GM13977 (cell line): ENCODE measurements around the gene ZDHHC3.

Experiments
- DNase-seq: peaks from one replicate; pipeline ENCODE4 v3.0.0; 2012; ENCODE audit warnings: low spot score
- in situ Hi-C: fragments of 300-500 bp; cut with MboI; formaldehyde crosslinking; loops from one replicate; pipeline ENCODE4 v1.12.0; 2022; ENCODE audit warnings: low sequenced_read_pairs, low pct_unique_long_range_greater_than_20kb, mixed read lengths, inconsistent platforms; ENCODE audit not compliant: unreplicated experiment
- TF ChIP-seq, protein P1 (sequence below): IDR thresholded peaks from 2 replicates; pipeline ENCODE4 v1.5.1; 2012; ENCODE audit warnings: mild to moderate bottlenecking, control low read depth; ENCODE audit not compliant: insufficient read depth; ENCODE audit errors: extremely low read depth, missing control alignments

The ZDHHC3 gene

DNA sequence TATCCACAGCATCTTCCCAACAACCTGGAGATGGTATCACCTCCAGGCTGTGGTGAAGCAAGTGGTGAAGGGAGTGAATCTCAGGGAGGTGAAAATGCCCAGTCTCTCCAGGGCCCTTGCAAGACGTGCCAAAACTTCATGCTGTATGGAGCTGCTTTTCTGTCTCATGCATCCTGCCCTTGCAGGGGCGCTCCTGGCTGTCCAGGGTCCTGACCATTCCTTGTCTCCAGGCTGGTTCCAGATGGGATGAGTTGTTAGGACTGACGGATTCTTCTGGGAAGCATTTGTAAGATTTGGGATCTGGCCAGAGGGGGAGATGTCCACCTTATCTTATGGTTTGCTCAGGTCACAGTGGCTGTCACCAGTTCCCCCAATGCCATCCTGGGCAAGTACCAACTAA lies 85.7 kb downstream of the ZDHHC3 start:
- TF ChIP-seq, protein P1, sequence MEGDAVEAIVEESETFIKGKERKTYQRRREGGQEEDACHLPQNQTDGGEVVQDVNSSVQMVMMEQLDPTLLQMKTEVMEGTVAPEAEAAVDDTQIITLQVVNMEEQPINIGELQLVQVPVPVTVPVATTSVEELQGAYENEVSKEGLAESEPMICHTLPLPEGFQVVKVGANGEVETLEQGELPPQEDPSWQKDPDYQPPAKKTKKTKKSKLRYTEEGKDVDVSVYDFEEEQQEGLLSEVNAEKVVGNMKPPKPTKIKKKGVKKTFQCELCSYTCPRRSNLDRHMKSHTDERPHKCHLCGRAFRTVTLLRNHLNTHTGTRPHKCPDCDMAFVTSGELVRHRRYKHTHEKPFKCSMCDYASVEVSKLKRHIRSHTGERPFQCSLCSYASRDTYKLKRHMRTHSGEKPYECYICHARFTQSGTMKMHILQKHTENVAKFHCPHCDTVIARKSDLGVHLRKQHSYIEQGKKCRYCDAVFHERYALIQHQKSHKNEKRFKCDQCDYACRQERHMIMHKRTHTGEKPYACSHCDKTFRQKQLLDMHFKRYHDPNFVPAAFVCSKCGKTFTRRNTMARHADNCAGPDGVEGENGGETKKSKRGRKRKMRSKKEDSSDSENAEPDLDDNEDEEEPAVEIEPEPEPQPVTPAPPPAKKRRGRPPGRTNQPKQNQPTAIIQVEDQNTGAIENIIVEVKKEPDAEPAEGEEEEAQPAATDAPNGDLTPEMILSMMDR, result no peak
- DNase-seq, result no peak
- in situ Hi-C loops, result no loop called here

DNA sequence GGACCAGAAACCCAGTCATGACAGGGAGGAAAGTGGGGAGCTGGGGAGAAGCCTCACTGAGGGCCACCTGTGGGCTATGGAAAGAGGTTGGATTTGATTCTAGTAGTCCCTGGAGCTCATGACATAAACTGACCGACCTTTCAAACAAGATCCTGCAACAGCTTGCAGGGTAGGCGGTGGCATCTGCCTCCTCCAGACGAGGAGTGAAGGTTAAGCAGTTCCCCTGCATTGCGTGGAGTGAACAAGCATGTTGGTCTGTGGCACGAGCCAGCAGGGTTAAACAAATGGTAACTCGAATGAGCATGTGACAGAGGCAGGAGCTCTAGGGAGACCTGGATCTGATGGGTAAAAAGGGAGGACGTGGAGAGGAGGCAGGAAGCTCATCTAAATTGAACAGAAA lies 88.9 kb downstream of the ZDHHC3 start:
- DNase-seq, result no peak
- in situ Hi-C loops, result no loop called here
- TF ChIP-seq, protein P1, result no peak

DNA sequence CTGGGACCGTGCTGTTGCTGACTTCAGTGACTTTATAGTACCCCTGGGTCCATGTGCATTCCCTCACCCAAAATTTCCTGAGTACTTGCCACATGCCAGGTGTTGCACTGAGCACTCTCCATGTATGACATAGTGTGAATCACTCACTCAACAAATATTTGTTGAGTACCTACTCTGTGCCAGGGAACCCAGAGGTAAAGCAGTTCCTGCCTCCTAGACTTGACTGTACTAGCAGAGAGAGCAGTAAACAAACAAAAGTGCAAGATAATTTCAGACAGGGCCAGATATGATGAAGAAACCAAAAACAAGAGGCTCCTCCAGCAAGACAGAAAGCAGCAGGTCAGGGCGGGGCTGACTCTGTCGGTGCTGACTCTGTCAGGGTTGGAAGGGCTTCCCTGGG lies 89.4 kb downstream of the ZDHHC3 start:
- DNase-seq, result no peak
- TF ChIP-seq, protein P1, result no peak
- in situ Hi-C loops, result no loop called here

DNA sequence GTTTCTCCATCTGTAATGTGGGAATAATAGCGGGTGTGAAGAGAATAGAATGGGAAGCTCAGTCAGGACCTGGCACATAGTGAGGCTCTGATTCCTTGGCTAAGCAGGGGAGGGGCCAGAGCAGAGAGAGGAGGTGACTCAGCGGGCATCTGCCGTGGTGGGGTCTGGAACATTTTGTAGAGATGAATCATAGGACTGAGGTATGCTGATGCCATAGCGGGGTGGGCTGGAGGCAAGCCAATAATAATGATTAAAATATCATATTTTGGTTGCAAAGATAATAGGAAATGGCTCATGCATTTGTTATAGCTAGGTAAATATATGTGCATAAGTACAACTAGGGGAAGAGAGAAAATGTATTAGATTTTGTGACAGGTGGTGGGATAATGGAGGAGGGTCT lies 90.4 kb downstream of the ZDHHC3 start:
- DNase-seq, result no peak
- in situ Hi-C loops, result no loop called here
- TF ChIP-seq, protein P1, result no peak

DNA sequence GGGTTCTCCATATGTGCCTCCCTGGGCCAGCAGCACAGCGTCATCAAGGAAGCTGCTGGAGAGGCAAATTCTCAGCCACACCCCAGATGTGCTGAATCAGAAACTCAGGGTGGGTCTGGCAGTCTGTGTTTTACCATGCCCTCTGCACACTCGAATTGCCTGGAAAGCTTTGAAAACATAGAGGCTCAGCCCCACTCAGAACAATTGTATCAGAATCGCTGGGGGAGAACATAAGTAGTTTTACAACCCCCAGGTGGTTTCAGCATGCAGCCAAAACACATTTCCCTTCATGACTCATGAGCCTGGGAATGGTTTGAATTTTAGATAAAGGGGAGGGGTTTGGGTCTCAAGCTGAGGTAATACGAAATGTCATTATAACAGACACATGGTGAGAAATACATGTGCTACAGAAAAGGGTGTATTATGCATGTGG lies 92.0 kb downstream of the ZDHHC3 start:
- DNase-seq, result no peak
- in situ Hi-C loops, result no loop called here
- TF ChIP-seq, protein P1, result no peak

DNA sequence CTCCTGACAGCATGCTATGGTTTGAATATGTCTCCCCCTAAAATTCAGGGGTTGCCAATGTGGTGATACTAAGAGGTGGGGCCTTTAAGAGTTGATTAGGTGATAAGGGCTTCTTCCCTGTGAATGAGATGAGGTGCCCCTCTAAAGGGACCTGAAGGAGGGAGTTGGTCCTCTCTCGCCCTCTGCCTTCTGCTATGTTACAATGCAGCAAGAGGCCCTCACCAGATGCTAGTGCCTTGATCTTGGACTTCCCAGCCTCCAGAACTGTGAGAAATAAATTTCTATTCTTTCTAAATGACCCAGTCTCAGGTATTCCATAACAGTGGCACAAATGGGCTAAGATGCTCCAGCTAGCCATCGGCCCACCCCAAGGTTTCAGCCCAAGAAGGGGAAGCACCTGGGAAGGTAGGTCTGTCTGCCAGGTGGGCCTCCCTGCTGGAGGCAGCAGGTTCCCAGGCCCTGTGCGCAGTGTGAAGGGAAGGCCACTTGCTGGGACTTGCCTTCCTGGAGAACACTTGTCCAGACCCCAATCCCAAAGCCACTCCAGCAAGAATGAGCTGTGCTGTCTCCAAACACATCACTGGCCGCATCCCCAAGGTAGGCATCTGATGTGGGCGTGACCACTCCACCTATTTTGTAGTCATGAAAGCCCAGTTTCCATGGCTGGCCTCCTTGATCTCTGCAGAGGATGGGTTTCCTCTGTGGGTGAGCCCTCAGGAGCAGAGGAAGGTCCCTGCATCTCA lies 92.6 kb downstream of the ZDHHC3 start:
- in situ Hi-C loops, result no loop called here
- TF ChIP-seq, protein P1, result peak; percentile 19
- DNase-seq, result no peak
